ENCODE results near the gene ADORA1.
A peak's percentile ranks its signal among the peaks of the same experiment; 100 is the strongest.

ADORA1 gene

DNA sequence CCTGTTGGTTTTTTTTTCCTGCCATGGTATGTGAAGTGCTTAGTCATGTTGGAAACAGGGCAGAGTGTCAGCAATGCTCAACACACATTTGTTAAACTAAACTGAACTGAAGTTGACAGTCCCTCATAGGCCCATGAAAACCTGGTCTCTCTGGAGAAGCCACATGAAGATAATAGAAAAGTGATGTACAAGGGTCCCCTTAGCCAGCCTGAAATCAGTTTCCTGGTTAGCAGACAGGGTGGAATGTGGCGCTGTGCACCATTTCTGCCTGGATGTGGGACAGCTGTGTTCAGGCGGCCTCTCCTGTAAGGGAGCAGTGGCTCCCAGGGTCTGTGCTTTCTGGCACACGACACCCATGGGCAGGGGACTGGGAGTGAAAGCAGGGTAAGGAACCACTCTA, 68.8 kb downstream of the ADORA1 start:
- no peak for DNase-seq

DNA sequence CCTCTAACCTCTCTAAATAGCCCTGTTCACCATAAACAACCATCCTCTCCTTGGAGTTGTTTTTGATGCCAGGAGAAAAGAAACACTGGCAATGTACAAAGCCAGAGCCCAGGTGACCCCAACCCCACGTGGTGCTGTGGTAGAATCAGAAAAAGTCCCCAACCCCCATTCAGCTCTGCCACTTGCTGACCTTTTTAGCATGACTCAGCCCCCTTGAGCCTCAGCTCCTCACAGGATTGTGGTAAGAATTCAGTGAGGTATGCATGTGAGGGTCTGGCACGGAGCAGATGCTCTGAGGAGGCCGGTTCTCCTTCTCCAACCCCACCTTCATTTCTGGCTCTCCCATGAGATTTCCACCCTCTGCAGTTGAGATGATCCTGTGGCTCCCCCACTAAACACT, 70.1 kb downstream of the ADORA1 start:
- DNase-seq: no peak

DNA sequence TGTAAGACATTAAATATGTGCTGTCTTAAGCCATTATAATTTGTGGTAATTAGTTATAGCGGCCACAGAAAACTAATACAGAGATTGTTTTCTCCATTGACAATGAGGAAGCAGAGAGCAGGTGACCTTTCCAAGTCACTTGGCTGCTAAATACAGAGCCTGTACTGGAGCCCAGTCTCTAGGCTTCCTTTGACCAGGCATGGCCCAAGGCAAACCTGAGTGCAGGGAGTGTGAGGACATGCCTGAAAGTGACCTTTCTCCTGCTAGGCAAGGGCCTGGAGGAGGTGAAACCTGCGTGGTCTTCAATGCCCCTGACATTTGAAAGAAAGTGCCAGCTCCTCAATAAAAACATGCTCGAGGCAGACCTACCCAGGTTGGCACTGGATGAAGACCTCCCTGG, 71.5 kb downstream of the ADORA1 start:
- DNase-seq: no peak

DNA sequence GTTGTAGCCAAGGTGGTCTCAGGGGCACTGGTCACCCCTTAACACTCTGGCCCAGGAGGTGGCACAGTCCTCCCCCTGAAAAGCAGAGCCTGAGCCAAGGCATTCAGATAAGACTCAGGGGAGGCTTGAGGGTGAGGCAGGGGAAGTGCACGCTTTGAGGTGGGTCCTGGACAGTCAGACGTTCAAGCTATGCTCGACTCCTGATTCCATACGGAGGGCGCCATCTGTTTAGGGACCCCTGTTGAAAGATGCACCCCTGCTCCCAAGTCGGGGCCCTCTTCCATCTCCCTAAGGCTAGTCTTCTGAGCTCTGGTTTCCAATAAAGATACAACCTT, 71.9 kb downstream of the ADORA1 start:
- DNase-seq: no peak

DNA sequence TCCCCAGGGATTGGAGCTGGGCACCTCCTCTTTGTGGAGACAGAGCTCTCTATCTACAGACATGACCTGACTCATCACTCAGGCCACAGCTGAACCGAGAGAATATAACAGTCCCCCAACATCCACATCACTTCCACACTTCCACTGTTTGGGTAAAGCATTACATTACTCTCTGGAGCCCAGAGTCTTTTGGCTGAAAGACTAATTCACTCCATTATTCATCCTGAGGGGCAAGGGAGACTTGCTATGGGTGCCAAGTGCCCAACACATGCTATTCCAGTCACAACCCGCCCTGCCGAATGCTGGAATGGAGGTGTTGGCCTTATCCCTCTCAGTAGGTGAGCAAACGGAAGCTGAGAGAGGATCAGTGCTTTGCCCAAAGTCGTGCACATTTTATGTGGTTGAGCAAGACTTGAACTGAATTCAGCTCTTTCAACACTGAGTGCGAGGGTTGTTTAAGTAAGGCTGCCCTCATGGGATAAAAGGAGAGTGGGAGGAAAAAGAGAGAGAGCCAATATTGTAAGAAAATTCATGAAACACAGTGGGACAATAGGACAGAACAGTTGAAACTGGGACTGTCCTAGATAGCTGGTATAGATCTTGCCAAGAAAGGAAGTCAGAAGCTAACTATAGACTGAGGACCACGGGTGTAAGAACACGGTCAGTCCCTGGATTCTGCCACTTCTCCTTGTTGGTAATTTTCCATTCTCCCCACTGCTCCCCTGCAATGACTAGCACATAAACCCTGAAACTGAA, 72.5 kb downstream of the ADORA1 start:
- DNase-seq: no peak

DNA sequence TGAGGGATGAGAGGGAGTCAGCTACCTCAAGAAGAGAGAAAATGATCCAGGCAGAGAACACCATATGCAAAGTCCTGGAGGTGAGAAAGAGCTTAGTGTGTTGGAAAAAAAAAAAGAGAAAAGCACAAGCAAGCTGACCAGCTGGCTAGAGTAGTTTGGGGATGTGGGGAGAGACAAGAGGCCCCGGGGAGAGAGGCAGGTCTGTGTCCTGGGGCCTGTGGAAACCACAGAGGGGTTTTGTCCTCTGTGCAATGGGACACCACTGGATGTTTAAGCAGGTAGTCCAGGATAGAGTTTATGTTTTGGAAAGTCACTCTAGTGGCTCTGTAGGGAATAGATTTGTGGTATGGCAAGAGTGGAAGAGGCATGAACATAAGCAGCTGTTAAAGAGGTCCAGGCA, 73.4 kb downstream of the ADORA1 start:
- no peak for DNase-seq

DNA sequence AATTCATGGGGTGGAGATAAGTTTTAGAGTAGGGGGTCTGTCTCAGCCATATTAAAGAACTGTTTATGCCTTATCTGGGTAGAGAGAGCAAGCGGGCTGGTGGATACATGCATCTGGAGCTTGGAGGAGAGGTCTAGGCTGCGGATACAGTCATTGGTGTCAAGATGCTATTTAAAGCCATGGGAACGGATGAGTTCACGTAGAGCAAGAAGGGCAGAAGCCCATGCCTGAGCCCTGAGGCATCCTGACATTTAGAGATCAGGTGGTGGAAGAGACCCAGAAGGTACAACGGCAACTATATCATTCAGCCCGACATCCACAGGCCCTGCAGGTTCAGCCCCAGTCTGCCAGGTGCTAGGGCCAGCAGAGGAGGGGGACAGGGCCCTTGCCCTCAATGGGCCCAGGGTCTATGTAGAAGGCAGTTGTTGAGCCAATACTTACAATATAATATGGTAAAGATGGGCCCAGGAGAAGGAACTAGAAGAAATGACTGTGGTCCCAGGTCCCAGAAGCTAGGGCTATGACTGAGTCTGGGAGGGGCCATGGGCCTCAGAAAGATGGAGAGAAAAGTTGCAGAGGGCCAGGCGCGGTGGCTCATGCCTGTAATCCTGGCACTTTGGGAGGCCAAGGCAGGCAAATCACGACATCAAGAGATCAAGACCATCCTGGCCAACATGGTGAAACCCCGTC, 74.1 kb downstream of the ADORA1 start:
- DNase-seq: no peak

DNA sequence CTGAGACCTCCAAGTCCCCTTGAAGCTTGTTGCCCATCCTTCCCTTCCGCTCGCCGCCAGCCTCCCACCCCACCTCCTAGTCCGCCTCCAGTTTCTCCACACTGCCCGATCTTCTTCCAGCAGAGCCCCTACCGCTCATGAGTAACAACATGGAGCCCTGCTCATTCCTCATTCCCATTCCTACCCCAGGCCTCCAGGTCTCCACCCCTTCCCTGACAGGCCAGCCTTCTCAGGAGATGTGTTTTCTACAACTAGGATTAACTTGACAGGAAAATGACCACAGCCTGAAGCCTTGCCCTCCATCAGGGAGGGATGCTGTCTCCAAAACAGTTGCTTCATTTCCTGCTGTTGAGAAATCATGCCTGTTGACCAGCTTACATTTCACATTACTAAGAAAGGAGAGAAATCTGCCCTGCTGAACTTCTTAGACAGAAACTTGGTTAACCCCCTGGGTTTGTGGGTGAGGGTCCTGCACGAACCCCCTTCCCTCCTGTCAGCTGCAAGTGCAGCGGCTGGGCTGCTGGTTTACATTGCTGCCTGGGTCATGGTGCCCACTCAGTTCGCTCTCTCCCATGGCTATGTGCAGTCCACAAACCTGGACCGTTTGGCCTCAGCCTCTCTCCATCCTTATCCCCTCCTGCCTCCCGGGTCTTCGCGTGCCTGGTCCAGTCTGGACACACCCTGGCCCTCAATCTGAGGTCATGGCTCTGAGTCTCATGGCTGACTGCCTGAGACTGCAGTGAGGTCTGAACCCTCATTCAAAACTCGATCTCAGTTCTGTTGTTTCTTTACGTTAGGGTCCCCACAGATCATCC, 75.1 kb downstream of the ADORA1 start:
- DNase-seq: no peak

DNA sequence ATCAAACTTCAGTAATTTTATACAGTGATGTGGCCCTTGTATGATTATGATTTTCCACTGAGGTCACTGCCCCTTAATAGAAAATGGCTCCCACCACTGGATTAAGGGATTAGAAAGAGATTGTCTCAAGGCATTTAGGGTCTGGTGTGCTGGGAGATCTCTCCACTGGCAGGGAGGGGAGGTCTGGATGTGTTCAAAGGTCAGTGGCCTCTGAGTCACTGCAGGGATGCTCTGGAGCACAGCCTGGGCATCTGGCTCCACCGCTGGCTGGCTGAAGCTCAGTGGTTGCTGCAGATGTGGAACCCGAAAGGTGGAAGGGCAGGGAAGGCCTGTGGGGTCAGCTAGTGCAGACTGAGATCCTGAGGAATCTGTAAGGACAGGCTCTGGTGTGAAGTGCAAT, 77.2 kb downstream of the ADORA1 start:
- no peak for DNase-seq

DNA sequence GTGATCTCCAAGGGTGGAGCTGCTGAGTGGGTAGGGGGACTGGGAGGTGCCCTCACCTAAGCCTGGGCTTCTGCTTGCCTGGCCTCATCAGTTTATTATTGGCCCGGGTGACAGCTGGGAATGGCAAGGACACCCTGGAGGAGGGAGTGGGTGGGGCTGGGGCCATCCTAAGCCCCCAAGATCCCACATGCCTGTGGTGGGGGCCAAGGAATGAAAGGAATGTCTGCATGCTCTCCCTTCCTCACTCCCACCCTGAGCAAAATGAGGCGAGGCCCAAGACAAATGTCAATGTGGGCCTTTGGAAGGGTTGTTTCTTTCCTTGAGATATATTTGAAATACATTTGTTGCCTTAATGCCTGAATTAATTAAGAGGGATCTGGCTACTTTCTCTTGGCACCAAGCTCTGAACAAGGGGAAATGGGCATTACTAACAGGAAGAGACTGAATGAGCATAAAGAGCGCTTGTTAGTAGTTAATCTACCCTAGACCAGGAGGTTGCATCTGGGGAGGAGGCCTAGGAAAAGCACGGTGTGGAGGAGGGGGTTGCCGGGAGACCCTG, 78.7 kb downstream of the ADORA1 start:
- DNase-seq: no peak

DNA sequence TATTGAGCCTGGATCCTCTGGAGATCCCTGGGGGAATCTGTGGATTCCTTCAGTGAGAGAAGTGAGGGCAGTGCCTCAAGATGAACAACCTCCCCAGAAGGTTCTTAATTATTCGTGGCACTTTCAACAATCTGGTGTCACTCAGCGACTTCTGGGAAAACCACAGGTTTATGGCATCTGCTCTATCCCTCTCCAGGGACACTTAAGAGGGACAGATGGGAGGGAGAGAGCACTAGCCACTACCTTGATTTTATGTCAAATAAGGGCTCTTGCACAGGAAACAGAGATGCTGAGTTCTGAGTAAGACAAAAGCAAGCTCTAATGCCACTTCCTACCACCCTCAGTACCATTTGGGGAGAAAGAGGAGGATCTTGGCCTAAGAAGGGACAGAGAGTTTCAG, 80.2 kb downstream of the ADORA1 start:
- no peak for DNase-seq

DNA sequence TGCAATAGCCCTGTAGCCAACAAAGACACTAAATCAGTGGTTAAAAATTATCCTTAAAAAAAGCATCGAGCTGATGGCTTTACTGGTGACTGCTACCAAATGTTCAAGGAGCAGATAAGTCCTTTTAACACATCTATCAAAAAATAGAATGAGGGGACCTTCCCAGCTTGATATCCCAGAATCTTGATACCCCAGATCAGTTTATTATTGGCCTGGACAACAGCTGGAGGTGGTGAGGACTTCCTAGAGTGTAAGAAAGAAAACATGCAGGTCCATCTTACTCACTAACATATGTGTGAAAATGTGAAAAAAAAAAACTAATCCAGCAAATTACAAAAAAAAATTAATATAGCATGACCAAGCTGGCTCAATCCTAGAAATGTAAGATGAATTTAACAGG, 80.7 kb downstream of the ADORA1 start:
- no peak for DNase-seq

DNA sequence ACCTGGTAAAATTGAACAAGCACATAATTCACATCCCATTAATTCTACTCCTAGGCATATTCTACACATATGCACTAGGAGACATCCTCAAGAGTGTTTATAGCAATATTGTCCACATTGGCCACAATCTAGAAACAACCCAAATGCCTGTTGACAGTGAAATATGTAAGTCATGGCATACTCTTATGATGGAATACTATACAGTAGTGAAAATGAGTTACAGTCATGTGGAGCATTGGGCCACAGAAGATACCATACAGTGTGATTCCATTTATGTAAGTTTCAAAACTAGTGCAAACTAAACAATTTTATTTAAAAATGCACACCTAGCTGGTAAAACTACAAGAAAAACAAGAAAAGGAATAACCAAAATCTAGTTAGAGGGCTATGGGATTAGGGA, 82.8 kb downstream of the ADORA1 start:
- no peak for DNase-seq

DNA sequence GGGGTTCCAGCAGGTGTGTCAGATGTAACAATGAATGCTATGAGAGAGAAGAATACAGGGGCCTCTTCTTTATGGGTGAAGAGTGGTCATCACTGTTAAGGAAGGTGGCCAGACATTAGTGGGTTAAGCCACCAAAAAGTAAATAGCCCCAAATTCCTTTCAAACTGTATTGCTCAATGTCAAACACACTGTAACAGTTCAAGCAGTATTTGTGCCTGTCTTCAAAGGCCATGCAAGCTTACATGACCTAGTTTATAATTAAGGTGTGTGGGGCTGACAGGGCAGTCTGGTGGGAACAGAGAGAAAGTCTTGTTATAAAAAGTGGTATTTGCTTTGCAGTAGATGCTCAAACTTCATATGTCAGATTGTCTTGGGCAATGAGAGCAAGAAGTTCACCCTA, 83.5 kb downstream of the ADORA1 start:
- DNase-seq: no peak

DNA sequence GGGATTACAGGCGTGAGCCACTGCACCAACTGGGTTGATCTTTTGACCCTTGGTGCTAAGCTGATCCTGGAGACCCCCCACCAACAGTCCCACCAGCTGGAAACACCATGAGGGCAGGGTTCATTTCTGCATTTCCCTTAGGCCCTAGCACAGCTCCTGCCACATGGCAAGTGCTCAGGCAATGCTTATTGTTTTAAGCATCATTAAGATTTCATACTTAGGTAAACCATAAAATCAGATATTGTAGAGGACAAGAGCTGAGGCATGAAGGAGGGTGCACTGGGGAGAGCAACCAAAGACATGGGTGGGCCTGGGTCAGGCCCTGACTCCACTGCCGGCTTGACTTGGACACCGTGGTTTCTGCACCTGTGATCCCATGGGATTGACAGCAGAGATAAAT, 84.3 kb downstream of the ADORA1 start:
- no peak for DNase-seq

DNA sequence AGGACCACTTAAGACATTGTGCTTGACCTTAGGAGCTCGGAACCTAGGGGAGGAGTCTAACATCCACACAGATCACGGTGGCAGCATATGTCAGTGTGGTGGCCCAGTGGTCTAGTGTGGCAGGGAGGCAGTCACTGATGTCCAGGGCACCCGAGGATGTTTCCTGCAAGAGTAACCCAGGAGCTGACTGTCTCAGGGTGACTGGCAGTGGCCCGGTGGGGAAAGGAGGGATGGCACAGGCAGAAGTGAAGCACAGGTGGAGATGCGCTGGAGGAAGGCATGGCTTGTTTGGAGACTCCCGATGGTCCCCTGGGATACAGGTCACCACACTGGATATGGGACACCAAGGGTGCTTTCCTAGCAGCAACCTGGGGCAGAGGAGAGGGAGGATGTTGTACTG, 85.6 kb downstream of the ADORA1 start:
- no peak for DNase-seq

DNA sequence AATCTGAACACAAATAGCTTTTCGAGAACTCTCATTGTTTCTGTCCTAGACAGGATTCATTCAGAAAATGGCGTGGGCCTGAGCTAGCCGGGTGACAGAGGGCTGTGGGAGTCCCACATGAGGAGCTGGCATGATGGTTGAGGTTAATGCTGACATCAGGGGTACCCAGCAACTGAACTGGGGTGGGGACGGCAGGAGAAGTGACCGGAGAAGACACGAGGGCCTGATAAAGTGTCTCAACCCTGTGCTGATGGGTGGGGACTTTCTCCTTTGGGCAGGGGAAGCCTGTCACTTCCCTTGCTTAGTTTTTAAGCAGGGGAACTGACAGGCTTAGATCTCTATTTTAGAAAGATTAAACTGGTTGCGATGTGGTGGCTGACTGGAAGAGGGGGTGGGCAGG, 87.3 kb downstream of the ADORA1 start:
- no peak for DNase-seq

DNA sequence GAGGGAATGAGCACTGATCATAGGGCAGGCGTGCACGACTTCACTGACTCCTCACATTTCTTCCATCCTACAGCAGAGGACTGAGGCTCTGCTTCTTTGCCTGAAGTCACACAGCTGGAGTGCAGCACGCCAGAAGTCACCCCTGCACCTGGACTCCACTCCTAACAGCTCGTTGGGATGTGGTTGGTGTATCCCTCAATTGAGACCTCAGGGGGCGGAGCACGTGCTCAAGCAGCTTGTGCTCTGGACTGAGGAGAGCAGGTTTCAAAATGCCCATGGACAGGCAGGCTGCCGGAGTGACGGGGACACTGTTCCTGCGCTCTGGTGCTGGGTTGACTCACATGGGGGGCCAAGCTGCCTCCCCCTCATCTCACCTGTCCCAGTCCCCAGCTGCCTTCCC, 88.0 kb downstream of the ADORA1 start:
- DNase-seq: no peak

DNA sequence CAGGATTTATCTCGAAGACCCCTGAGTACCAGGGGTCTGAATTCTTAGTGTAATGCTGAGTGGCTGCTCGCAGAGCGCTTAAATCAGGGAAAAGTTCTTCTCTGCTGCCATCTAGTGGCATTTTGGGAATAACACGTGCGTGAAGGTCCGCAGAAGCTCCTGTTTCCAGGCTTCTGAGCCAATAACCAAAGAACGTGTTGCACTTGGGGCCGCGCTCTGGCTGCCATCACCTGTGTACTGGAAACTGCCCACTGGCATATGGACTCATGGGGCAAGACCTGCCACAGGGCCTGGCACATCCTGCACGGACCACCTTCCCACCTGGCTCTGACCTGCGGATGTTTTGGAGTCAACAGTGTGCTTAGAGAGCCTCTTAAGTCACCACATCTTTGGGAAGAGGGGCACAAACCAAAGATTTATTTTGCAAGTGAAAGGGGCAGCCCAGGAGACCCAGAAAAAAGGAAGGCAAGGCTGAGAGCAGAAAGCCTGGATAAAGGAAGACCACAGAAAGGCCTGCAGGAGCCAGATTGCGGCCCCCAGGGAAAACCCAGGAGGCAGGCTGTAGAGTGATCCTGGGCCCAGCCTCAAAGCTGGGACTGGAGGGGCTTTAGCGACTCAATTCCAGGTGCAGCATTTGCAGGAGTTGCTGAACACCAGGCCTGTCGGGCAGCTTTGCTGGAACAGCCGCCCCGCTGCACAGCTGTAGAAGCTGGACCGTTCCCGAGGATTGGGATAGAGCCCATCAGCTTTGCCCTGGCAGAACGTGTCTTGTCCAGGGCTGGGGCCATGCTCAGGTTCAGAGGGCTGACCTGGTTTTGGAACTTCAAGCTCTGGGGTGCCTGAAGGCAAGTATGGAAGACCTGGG, 89.0 kb downstream of the ADORA1 start:
- DNase-seq: peak; percentile 64
